GM18526 (cell line): ENCODE data around the gene CLEC2L.

Source experiments
- POLR2A ChIP-seq: IDR thresholded peaks from 3 replicates; pipeline ENCODE4 v1.6.1; 2011; ENCODE audit not compliant: insufficient read length; ENCODE audit errors: extremely low read depth

Gene CLEC2L

DNA sequence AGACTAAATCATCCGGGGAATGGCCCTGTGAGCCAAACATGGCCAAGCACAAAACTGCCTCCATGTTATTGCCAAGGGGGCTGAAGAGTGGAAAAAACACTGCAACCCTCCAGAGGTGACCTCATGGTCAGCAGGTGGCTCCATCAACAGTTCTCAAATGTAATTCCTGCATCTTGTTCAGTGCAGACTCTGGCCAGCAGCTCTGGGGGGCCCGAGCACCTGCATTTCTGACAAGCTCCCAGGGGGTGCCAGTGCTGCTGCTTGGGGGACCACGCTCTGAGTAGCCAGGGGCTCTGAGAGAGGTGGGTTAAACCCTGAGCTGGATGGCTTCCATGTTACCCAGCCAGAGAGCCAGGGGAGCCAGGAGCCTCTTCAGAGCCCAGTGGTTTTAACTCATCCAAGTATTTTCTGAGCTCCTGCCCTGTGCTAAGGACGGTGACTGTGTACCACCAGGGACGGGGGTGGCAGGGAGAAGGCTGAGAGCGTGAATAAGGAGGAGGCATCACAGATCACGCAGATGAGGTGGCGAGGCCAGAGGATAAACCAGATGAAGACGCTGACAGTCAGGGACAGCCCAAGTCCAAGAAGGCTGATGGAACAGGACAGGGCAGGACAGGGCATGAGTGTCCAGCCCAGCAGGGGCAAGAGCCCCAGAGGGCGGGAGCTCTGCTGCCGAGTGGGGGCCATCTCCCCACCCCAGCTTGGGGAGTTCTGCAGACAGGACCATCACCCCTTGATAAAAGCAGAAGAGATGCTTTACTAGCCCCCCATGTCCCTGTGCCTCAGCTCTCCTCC is 52.9 kb downstream of the CLEC2L start:
- TF ChIP-seq POLR2A: no peak

- TF ChIP-seq POLR2A: no peak
Measured at GRCh38 chr7:139580435-139580834, 57.0 kb downstream of the CLEC2L start.

GRCh38 chr7:139582130-139582650 is 58.7 kb downstream of the CLEC2L start:
- no peak for TF ChIP-seq POLR2A

GRCh38 chr7:139582671-139583155 is 59.2 kb downstream of the CLEC2L start:
- TF ChIP-seq POLR2A: no peak

DNA sequence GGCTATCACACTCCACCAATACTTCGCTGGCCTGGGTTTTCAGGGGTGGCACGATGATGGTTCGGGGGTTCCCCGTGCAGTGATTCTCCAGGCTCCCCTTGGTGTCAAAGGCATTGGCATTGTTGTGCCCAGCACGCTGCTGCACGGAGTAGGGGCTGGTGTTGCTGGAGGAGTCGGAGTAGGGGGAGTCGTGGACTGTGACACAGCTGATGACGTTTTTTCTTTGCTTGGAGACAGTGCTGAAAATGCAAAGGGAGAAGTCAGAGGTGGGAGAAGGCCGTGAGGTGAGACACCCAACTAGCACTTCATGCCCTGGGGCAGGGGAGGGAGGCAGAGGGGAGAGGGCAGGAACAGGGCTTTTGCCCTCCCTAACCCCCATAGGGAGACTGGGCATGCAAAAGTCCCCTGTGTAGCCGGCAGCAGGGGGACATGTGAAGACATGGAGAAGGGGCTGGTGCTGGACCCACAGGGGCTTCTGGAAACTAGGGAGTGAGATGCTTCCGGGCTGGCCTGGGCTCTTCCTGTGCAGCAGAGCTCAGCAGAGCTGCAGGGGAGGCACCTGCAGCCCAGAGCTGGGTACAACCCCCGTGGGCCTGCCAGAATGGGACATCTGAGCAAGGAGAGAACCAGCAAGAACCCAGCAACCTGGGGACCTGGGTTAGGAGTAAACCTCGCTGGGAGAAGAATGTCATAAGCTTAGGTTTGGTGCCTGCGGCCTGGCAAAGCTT is 60.5 kb downstream of the CLEC2L start:
- no peak for TF ChIP-seq POLR2A

DNA sequence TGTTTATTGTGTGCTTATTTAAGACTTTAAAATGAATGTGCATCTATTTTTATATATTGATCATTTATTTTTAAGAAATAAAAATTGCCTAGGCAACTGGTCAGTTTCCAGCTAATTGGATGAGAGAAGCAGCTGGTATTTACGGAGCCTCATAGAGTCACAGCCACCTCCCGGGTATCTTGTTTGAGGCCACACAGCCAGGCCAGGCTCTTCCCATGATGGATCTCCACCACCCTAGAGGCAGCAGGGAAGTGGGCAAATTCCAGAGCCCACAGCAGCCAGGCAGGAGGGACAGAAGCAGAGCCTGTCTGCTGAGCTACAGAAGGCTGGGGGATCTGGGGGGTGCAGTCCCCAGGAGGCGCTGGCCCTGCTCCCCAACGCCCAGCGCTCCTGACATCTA is 61.6 kb downstream of the CLEC2L start:
- TF ChIP-seq POLR2A: no peak

DNA sequence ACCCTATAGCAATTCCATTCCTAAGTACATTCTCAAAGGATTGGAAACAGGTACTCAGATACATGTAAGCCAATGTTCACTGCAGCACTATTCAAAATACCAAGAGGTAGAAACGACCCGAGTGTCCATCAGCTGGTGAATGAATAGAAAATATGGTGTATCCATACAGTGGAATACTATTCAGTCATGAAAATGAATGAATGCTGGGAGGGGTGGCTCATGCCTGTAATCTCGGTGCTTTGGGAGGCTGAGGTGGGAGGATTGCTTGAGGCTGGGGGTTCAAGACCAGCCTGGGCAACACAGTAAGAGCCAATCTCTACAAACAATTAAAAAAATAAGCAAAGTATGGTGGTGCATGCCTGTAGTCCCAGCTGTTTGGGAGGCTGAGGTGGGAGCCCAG is 62.8 kb downstream of the CLEC2L start:
- TF ChIP-seq POLR2A: no peak

- no peak for TF ChIP-seq POLR2A
Measured at GRCh38 chr7:139587535-139587934, 64.0 kb downstream of the CLEC2L start.

DNA sequence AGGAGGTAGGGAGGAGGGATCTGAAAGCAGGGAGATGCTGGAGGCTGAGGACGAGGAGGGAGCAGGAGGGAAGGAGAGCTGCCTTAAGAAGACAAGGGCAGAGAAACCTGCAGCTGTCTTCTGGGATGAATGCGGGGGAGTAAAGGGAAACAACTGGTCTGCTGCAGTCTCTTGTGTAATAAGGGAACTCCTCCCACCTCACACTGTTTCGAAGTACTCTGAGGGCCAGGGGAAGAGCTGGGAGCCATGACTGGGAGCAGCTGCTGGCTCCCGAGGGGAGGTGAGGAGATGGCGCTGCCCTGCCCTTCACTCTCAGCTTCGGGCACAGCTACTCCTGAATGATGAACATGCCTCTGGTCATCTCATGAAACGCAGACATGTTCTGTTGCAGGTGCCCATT is 65.1 kb downstream of the CLEC2L start:
- no peak for TF ChIP-seq POLR2A

DNA sequence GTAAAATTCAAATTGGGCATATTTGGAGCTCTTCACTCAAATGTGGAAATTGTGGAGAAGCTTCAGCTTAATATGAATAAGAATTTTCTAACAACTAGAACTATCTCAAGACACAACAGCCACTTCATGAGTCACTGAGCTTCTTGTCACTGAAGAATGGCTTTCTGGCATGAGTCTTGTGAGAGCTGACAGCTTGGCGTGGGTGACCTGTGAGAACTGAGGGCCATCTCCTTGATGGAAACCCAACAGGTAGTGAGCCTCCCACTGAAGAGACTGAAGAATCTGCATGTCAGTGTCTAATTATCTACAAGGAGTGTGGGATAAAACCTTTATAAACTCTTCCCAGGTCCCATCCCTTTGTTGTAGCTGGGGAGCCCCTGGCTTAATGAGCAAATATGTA is 66.0 kb downstream of the CLEC2L start:
- no peak for TF ChIP-seq POLR2A

- TF ChIP-seq POLR2A: no peak
Measured at GRCh38 chr7:139591550-139592195, 68.2 kb downstream of the CLEC2L start.

DNA sequence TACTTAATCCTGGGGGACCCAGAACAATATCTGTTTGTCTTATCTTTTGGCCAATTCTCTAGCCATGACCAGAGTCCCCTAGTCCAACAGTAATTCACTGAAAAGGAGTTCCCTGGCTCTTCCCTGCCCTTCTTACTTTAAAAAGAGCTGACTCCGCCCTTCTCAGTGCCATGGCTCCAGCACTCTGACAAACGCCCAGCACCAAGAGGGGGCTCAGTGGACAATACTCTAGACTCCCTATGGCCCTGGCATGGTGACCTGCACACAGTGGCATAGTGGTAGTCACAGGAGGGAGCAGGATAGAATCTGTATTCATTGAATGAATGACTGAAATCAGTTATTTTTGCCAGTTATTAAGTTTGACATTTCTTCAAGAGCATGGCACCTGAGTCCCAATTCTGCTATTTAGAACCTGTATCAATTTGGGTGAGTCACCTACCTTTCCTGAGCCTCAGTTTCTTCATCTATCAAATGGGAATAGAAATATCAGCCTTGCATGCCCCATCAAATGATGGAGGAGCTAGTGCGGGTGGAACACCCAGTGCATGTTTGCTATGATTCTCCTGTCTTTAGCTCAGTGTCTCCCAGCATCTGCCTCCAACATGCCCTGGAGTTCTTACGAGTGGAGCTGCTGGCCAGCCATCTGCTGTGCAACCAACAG is 69.4 kb downstream of the CLEC2L start:
- TF ChIP-seq POLR2A: no peak

DNA sequence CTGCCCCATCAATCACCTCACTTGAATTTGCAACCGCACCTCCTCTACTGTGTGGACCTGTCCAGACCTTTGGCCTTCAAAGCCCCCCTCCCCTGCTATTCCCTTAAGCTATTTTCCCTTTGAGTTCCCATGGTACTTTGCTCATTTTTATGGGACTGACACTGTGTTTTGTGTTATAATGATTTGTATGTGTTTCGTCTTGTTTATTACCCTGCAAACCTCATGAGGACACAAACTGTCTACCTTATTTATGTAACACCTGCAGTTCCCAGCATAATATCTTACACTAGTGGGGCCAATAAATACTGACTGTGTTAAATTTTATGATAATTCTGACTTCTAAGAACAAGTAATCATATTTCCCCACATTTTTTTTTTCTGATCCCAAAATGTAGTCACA is 70.6 kb downstream of the CLEC2L start:
- no peak for TF ChIP-seq POLR2A
